NCI-H446 (cell line): Measurements from ENCODE around the gene CARMIL1.
A peak's percentile ranks its signal among the peaks of the same experiment; 100 is the strongest.
"Not testable (repeated sequence)": the region's sequence is repeated elsewhere in the genome, so short reads cannot be mapped to it uniquely, and the experiment has no call there.

Source experiments
- DNase-seq, 2 experiments: peaks; one replicate each; lab custom pipeline; 2025; lab: John Stamatoyannopoulos, UW

Gene CARMIL1

DNA sequence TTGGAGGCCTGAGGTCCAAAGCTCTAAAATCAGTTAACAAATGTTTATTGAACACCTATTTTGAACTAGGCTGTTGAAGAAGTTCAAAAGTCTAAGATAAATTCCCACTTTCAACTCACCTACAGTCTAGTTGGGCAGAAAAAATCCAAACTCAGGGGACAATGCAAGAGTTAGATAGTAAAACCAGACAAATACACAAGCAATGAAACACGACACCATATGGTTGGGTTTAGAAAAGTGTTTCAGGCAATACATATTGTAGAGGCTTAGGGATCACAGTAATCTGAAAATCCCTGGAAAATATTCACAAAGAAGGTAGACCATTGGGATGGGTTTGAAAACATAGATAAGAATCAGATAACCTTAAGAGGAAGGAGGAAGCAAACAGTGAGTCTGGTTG lies 1.3 kb upstream of the CARMIL1 start:
- peak in 1 of 2 experiments; percentile 5 for DNase-seq

DNA sequence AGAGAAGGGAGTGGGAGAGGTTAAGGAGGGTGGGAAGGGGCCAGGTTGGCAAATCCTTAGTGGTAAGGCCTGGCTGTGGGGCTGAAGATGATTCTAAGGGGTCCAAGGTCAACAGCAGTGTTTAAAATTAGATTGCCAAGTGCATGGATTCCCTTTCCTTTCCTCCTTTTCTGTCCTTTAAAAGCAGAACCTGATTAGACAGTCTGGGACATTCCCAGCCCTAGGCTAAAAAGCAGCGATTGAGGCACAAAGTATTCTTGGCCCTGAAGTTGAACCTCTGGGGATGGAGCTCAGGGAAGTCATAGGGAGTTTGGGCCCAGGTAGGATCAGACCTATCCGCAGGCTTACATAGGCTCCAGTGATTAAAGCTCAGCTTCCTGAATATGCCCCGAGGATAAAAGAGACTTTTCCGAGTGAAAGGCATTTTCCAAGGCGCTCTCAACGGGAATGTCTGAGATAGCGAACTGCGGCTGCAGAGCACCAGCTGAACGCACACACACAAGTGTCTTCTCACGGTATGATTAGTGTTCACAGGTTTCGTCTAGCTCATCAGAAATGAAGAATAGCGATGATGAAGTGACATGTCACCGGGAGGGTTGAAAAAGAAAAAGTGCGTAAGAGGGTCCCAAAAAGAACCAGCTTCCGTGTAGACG lies 787 bp upstream of the CARMIL1 start:
- DNase-seq = no peak

DNA sequence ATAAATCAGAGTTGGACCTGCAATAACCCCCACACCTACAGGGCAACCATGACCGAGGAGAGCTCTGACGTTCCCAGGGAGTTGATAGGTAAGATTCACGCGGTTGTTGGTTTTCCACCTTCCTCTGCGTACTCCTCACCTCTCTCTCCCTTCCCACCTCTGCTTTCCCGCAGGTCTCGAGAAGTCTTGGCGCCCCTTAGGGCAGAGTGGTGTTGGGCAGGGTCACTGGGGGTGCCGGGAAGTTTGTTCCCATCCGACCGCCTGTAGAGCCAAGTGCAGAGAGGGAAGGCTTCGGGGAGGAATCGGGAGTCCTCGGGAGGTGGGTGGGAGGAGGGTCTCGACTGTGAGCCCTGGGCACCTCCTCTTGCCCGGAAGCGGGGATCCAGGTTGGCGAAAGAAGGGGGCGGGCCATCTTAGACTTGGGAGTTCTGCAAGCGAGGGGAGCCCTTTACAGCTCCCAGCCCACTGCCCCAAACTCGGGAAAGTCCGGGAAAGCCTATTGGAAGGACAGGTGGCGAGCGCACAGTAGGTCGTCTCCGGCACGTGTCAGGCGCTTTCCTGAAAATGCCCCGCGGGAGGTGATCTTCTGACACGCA lies 672 bp downstream of the CARMIL1 start:
- DNase-seq = no peak

DNA sequence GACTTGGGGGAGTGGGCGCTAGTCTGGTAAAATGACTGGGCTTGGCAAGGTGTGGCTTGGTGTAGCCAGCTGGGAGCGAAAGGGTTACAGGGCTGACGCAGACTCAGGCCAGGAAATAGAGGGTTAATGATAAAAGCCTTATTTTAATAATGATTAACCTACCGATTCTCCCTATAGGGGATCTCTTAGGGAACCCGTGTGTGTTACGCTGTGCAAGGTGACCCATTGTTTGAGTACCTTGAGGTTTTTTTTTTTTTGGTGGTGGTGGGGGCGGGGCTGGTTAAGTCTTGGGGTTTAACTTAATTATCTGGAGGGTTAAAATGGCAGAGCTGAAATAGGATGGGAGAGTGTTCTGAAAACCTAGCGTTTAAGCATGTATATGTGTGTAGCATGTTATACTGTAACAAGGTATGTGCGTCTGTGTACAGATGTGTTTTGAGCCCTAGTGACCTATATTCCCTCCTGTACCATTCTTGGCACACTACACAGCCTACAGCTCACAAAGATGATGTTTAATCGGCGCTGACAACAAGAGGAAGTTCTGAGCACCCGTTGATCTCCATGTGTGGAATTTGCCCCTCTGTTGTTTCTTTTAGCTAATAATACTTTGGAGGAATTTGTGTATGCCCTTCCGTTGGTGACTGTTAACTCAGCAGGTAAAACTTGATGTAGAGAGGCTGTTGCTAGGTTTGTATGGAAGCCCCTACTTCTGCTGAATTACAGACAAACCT lies 1.3 kb downstream of the CARMIL1 start:
- peak in 1 of 2 experiments; percentile 36 for DNase-seq

DNA sequence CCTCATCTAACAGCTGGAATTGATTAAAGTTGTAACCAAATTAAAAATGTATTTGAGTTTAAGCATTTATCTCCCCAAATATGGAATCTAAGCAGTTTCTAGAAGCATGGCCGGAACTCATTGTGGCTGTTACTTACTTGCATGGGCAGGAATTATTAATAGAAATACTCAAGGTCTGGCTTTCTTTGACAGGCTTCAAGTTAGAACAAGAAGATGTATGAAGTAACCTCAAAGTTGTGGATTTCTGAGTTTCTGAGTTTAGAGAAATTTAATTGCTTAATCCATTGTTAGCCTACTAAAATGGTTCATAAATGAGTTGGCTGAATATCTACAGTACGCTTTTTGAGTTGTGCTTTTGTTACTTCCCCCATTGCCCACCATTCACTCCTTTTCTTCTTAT lies 7.7 kb downstream of the CARMIL1 start:
- DNase-seq = no peak

DNA sequence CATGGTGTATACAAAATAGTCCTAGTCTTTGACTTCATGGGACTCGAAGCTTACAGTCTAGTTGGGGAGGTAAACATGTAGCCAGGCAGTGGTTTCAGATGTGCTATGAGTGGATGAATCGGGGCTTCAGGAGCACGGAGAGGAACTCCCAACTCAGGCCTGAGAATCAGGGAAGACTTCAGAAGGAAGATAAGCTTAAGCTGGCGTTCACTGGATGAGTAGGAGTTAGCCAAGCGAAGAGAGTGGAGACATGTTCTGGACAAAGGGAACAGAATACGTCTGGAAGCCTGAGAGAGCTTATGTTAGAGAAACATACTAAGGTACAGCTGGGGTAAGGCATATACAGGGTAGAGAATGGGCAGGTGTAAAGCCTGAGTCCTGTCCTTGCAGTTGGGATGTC lies 8.8 kb downstream of the CARMIL1 start:
- no peak for DNase-seq

DNA sequence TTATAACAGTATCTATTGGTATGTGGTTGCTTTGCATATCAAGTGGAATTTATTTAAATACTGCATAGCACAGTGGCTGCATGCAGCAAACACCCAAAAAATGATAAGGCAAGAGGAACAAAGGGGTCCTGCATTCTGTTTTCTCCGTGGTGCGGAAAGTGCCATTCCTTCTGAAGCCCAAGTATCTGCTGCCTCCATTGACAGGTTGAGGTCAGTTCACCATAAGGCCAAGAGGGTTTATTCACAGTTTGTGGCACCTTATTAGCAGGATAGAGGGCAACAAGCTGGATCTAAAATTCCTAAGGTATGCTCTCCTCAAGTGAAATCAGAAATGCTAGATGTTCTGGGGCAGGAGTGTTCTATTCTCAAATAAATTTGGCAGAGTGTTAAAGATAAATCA lies 9.3 kb downstream of the CARMIL1 start:
- no peak for DNase-seq

DNA sequence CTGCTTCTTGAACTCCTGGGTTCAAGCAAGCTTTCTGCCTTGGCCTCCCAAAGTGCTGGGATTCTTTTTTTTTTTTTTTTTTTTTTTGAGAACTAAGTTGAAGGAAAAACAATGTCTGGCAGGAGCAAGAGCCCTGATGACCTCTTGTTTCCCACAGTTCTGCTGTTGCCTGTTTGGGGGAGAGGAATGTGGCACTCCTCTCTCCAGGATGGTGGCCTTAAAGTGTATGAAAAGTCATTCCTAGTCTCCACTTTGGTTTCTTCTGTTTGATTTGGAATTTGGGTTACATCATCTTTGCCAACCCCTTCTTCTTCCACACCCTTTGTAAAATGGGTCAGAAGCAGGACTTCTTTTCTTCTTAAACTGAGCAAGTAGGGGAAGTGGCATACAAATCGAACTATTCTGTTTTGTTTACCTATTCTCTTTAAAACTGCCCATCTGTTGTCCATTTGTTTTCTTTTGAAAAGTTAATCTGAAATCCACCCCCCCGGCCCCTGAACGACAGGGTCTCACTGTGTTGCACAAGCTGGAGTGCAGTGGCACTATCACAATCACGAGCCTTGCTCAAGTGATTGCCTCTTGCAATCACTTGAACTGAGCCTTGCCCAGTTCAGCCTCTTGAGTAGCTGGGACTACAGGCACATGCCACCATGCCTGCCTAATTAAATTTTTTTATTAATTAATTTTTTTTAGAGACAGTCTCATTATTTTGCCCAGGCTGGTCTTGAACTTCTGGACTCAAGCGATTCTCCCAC lies 11.3 kb downstream of the CARMIL1 start:
- DNase-seq = no peak

DNA sequence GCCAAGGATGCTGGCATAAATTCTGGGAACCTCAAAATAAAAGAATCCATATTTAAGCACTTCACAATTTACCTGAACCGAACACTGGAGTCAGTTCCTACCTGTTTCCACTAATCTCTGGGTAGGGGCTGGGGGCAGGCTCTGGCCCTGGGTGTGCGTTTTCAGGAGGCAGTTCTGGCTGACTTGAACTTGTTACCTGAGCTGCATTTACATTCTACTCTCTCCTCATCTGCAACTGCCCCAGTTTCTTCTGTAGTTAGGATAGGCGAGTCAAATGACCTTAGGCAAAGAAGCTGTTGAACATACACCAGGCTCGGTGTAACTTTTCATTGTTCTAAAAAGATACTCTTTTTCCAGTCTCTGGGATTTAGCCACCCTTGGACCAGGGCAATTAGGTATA lies 13.2 kb downstream of the CARMIL1 start:
- DNase-seq = no peak

DNA sequence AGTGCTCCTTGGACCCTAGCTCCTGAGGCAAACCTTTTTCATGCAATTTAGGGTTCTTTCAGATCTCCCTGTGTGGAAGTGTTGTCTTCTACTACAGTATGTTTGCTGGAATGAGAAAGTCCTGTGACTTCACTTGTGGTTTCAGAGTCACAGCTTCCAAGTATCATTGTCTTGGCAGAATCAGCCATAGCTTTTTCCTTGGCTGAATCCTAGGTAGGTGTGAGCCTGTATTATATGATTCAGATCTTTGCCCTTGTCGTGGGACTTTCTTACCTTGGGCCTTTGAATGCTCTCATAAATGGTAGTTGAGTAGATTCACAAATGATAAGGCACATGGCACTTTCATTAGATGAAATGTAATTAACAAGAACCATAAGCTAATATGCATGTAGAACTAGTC lies 16.5 kb downstream of the CARMIL1 start:
- DNase-seq = no peak

DNA sequence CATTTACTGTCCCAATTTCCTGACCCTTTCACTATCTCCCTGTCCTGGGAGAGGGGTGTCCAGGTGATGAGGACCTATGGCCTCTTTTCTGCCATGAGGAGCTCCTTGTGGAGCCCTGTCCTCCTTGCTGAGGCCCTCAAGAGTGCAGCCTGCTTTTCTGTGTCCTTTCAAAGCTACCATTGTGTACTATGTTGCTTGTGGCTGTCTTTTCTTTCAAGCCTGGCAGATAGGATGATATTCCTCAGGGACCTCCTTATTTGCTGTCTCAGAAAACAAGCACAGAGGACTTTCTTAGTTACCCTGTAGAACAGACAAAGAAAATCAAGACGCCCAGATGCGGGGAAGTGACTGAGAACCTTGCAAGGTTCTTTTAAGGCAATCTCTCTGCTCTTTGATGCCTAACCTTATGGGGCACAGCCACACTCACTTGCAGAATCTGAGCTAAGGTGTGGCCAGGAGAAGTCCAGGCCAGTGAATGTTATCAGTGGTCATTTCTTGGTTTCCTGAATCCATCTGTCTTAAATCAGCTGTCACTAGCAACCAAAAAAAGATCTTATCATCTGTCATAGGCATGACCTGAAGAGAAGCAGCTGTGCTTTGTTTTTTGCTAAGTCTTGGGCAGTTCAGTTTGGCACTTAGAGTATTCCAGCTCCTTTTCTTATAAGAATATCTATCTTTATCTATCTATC lies 17.2 kb downstream of the CARMIL1 start:
- DNase-seq = no peak

DNA sequence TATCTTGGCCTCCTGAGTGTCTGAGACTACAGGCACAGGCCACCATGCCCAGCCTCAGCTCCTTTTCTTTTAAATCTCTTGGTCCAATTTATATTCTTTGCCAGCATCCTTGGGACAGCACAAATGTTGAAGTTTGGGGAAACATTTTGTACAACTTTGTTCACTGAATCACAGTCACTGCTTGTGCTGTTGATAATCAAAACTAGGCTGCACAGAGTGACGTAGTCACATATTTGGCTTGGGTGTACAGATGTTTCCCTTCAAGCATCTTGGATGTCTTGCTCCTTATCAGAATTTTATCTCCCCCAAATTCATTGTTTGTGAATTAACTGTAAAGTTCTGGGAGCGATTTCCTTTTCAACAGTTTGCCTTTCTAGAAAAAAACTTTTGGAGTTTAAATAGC lies 17.9 kb downstream of the CARMIL1 start:
- no peak for DNase-seq

DNA sequence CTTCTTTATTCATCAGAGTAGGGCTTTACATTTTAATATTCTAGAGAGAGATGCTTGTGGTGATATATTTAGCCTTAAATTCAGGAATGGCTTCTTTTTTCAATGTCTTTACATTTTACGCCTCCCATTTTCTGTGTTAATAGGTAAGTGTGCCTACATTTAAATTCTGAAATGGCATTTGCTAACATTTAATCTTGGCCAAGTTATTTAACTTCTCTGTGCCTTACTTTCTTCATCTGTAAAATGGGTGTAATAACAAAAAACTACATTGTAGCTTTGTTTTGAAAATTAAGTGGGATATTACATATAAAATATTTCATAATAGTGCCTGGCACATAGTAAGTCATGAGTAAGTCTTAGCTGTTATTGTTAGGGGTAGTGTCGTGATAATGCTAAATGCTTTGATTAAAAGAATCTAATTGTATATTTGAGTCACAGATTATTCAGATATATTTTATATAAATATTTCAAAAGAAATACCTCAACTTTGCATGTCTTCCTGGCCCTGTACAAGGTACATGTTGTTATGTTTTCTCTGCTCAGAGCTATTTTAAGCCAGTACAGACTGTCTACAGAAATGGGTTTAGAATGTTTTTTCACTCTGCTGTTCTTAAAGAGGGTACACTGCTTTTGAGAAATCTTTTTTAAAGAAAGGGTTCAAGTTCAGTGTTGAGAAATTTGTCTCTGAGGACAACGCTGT lies 18.8 kb downstream of the CARMIL1 start:
- no peak for DNase-seq

DNA sequence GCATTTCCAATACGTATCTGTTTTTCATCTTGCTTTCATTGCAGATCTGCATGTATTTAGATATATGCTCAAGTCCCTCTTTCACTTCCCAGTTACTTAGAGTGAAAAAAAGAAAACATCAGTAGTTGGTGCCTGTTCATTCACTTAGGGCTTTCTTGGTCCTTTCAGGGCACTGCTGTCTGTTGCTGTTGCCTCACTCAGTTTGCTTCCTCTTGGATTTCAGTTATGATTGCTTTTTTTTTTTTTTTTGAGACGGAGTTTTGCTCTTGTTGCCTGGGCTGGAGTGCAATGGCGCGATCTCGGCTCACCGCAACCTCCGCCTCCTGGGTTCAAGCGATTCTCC lies 19.3 kb downstream of the CARMIL1 start:
- not testable (repeated sequence) for DNase-seq

DNA sequence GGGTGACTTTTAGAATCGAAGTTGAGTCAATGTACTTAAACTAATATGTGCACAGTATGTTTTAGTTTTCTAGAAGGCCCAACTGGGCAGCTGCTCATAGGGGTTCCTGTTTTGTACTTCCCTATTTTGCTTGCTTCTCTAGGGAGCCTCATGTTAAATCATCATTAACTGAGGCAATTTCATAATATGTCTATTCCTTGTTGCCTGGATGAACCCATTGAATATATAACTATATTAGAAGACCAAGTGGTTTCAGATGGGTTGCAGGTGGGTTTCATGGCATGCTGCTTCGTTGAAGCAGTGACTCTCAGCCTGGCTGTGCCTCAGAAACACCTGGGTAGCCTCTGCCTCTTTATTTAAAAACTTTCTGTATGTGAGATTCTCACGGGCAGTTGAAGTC lies 22.2 kb downstream of the CARMIL1 start:
- DNase-seq = no peak

DNA sequence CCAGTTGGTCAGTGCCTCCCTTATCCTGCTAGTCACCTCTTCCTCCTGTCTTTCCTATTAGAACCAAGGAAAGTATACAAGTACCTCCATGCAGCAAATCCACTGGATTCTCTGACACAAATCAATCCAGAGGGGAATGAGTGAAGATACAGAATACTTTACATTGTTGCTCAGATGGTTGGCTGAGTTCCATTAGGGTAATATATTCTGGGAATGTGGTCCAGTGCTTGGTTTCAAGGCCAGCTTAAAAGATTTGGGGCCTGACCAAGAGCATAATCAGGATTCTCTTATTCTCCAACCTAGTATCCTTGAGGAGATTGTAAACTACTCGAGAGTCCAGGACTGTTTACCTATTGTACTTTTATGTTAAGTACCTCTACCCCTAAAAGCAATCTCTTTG lies 23.0 kb downstream of the CARMIL1 start:
- DNase-seq = no peak

DNA sequence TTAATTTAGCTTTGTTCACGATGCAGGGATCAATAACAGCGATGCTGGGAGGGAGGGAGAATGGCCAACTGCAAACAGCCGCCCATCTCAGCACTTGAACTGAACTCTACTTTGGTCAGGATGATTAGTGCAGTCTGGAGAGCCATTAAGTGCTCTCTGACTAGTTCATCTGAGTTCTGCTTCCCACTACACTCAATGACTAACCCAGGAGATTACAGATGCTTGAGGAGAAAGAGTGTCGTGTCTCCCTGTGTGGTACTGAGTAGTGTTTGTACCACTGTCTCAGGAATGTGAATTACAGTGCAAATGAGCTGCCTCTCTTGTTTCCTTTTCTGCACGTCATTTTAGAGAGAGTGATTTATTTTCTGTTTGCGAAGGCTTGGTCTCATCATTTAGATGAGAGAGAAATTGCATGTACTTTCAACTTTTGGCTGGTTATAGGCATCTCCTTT lies 23.5 kb downstream of the CARMIL1 start:
- no peak for DNase-seq

DNA sequence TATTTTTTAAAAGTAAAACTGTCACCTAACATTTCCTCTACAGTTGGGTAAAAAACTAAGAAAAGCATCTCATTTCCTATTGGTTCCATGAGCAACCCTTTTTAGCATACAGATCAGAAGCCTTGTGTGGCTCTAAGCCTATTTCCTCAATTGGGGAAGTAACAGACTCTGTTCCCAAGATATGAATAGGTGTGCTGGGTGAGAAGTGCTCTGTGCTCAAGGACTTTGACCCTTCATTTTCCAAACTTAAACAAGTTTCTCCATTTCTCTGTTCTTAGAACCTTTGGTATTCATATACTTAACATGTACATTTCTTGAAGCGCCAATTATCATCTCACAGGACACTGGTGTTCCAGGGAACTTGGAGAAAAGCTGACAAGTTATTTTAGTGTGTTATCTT lies 24.1 kb downstream of the CARMIL1 start:
- no peak for DNase-seq

DNA sequence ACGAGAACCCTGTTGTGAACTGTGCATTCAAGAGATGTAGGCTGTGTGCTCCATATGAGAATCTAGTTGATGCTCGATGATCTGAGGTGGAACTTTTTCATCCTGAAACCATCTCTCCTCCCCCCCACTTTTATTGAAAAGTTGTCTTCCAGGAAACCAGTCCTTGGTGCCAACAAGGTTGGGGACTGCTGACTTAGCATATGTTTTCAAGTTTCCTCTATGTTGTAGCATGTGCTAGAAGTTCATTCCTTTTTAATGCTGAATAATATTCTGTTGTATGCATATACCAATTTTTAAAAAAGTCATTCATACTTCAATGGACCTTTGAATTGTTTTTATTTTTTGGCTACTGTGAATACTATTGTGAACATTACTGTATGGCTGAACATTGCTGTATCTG lies 27.2 kb downstream of the CARMIL1 start:
- DNase-seq = no peak

DNA sequence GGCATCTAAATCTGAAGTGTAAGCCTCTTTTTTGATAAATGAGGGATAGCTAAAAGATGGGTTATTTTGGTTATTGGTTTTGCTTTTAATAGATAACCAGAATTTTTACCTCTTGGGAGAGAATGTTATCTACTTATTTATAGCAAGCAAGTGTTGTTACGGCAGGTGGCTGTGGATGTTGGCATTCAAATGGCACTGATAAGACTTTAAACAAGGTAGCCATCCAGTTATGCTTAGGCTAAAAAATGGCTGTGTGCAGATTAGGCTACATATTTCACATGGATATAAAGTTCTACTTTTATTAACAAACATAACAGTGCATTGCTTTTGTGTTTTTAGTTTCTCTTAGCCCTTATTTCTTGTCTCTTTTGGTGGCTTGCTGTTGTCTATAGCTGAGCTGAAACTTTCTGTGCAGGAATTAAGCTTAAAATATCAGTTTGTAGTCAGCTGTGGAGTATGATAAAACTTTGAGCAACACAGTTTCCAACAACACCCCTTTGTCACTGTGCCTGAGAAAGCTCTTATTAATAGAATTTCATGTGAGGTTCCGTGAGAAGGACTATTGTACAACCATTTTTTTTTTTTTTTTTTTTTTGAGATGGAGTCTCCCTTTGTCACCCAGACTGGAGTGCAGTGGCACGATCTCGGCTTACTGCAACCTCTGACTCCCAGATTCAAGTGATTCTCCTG lies 28.8 kb downstream of the CARMIL1 start:
- DNase-seq = no peak

DNA sequence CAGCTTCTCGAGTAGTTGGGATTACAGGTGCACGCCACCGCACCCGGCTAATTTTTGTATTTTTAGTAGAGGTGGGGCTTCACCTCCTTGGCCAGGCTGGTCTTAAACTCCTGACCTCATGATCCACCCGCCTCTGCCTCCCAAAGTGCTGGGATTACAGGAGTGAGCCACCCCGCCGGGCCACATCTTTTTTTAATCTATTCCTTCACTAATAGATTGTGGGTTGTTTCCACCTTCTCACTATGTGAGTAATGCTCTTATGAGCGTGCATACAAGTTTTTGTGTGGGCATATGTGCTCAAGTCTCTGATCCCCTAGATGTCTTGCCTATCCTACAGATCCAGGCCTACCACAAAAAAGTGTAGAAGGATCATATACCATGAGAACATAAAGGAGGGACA lies 30.7 kb downstream of the CARMIL1 start:
- no peak for DNase-seq
